Measurements from ENCODE around the gene REST.

GRCh38 chr4:56979421-56980072, 71.8 kb downstream of the REST start:
- no peak for TF ChIP-seq POLR2A (IDR thresholded peaks at IDR 0.05)
- no peak for TF ChIP-seq POLR2AphosphoS5 (IDR thresholded peaks at IDR 0.05; ENCODE audit: insufficient read depth in 1 of 2, low read depth in 1 of 2)
- TF ChIP-seq CTCF (IDR thresholded peaks at IDR 0.05): no peak

All from vagina (tissue), 2 donors.